ENCODE results near the gene METTL21C. TPM values are rescaled to one million over a fixed set of nuclear protein-coding genes. Genes with fewer than 3 reads are reported as not detected.

Gene METTL21C
- total and polyA plus RNA-seq, 9 donors = 0.08 to 0.35 TPM; not detected in 7

DNA sequence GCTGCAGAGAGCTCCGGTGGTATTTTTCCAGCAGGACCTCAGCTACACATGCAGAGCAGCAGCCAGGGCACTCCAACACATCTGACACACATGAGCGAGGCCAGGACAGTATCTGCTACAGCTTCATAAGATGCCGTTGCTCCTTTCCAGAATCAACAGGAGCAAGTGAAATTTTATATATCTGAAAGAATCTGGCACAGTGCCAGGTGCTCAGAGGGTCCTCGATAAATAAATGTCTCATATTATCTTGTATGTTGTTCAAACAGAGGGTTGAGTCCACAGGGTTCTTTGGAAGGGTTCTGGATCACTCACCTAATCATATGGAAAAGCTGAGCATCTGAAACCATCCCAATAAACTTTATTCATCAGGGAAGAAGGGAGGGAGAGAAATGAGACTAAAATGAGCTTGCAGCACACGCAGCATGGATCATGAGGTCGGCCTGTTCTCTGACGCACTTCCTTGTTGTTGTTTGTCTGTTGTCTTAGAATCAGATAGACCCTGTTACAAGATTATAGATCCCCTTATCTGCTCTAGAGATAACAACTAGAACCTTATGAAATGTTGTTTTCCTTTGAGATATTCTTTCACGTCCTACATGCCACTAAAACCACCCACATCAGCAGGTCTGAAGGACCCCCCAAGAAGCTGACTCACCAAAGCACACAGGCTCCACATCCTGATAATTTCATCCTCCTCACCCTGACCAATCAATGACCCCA is 3.2 kb upstream of the METTL21C start:
- intact Hi-C loops (cut with DNase I) = no loop called here
- 76 to 83% (median 79%) methylated on average over 8 of the region's 8 CpGs for WGBS, 3 donors
- Histone ChIP-seq H3K36me3 (no peaks in the 10 kb centered on the region), H3K4me1 (ENCODE audit: insufficient read depth) (peaks cover 6% of the 10 kb centered on the region), H3K9me3 (no peaks in the 10 kb centered on the region), H3K27me3 (no peaks in the 10 kb centered on the region), H3K27ac (no peak overlapping the region), H3K4me3 (no peak overlapping the region)
- TF ChIP-seq POLR2A (IDR thresholded peaks at IDR 0.05) (no peak), EP300 (IDR thresholded peaks at IDR 0.05) (no peak)
- TF ChIP-seq, protein P1, sequence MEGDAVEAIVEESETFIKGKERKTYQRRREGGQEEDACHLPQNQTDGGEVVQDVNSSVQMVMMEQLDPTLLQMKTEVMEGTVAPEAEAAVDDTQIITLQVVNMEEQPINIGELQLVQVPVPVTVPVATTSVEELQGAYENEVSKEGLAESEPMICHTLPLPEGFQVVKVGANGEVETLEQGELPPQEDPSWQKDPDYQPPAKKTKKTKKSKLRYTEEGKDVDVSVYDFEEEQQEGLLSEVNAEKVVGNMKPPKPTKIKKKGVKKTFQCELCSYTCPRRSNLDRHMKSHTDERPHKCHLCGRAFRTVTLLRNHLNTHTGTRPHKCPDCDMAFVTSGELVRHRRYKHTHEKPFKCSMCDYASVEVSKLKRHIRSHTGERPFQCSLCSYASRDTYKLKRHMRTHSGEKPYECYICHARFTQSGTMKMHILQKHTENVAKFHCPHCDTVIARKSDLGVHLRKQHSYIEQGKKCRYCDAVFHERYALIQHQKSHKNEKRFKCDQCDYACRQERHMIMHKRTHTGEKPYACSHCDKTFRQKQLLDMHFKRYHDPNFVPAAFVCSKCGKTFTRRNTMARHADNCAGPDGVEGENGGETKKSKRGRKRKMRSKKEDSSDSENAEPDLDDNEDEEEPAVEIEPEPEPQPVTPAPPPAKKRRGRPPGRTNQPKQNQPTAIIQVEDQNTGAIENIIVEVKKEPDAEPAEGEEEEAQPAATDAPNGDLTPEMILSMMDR (IDR thresholded peaks at IDR 0.05) = no peak
- no peak for DNase-seq

DNA sequence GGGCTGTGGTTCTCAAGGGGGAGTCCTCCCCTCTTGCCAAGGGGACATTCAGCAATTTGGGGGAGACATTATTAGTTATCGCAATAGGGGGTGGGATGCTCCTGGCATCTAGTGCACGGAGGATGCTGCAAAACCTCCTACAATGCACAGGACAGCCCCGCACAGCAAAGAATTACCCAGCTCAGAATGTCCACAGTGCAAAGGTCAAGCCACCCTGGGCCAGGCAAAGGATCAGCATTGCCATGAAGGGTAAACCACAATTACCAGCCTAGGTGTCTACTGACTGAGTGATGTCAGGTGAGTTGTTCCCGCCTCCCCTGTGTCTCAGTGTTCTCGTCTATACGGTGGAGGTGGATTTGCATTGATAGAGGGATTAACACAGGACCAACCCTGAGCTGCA is 2.4 kb upstream of the METTL21C start:
- DNase-seq = no peak
- peaks cover 5% of the 10 kb centered on the region for H3K4me1 ChIP-seq (ENCODE audit: insufficient read depth)
- intact Hi-C loops (cut with DNase I) = no loop called here
- no peaks in the 10 kb centered on the region for H3K9me3 ChIP-seq
- TF ChIP-seq, protein P1 (IDR thresholded peaks at IDR 0.05) = no peak
- TF ChIP-seq EP300 (IDR thresholded peaks at IDR 0.05) = no peak
- TF ChIP-seq POLR2A (IDR thresholded peaks at IDR 0.05) = no peak
- H3K36me3 ChIP-seq = no peaks in the 10 kb centered on the region
- no peaks in the 10 kb centered on the region for H3K27me3 ChIP-seq
- no peak overlapping the region for H3K27ac ChIP-seq
- 81 to 93% (median 84%) methylated on average over 6 of the region's 6 CpGs for WGBS, 3 donors
- H3K4me3 ChIP-seq = no peak overlapping the region

DNA sequence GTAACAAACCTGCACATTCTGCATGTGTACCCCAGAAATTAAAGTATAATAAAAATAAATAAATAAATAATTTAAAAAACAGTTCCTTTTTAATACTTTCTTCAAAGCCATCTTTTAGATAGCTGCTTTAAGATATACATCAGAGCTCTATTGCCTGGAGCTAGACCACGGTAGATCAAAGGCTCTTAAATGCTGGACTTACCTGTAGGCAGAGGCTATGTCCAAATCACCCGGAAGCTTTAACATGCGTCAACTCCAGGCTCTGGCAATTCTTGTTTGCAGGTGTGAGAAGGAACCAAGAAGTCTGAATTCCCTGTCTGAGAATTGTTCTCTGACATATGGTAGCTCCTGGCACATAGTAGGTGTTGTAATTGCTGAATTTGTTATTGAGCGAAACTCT is 1.6 kb upstream of the METTL21C start:
- peaks cover 5% of the 10 kb centered on the region for H3K4me1 ChIP-seq (ENCODE audit: insufficient read depth)
- 89 to 92% (median 92%) methylated on average over 4 of the region's 4 CpGs for WGBS, 3 donors
- no peaks in the 10 kb centered on the region for H3K27me3 ChIP-seq
- DNase-seq = no peak
- intact Hi-C loops (cut with DNase I) = no loop called here
- TF ChIP-seq POLR2A (IDR thresholded peaks at IDR 0.05) = no peak
- no peak for TF ChIP-seq EP300 (IDR thresholded peaks at IDR 0.05)
- TF ChIP-seq, protein P1 (IDR thresholded peaks at IDR 0.05) = no peak
- H3K36me3 ChIP-seq = no peaks in the 10 kb centered on the region
- no peak overlapping the region for H3K4me3 ChIP-seq
- no peaks in the 10 kb centered on the region for H3K9me3 ChIP-seq
- H3K27ac ChIP-seq = no peak overlapping the region

DNA sequence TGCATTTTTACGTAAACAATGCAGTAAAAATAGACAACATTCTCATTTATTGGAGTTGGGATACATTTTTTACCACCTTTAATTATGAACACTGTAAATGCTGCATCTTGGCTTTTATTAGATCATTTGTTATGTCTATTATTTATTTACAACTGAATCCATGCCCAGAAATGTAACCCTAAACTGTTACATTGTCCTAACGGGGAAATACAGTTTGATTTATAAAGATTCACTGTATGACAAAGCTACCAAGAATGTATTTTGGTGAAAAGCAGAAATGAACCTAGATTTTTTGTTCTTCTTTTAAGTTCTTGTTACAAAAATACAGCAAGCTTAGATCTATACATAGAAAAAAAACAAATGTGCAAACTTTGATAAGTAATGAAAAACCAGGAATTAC is 1.1 kb downstream of the METTL21C start:
- TF ChIP-seq POLR2A (IDR thresholded peaks at IDR 0.05) = no peak
- TF ChIP-seq, protein P1 (IDR thresholded peaks at IDR 0.05) = no peak
- no peak for TF ChIP-seq EP300 (IDR thresholded peaks at IDR 0.05)
- intact Hi-C loops (cut with DNase I) = no loop called here

More for the DNA sequence above, 1.1 kb downstream of the METTL21C start:
- H3K9me3 ChIP-seq = no peaks in the 10 kb centered on the region
- H3K4me1 ChIP-seq (ENCODE audit: insufficient read depth) = no peaks in the 10 kb centered on the region
- H3K4me3 ChIP-seq = no peak overlapping the region
- H3K36me3 ChIP-seq = no peaks in the 10 kb centered on the region
- 10 to 46% (median 41%) methylated on average over 2 of the region's 2 CpGs for WGBS, 3 donors
- H3K27ac ChIP-seq = no peak overlapping the region
- no peaks in the 10 kb centered on the region for H3K27me3 ChIP-seq
- DNase-seq = no peak
